ENCODE results near the gene HGF. TPM values are rescaled to one million over a fixed set of nuclear protein-coding genes. Genes with fewer than 3 reads are reported as not detected.

HGF gene
- total RNA-seq, 4 donors from 2014 or later: 0.39 to 1.6 (median 1.4) TPM

- Histone ChIP-seq H3K9me3 (no peaks in the 10 kb centered on the region), H3K27me3 (no peaks in the 10 kb centered on the region), H3K27ac (no peak overlapping the region), H3K4me1 (no peaks in the 10 kb centered on the region), H3K4me3 (no peak overlapping the region), H3K36me3 (no peaks in the 10 kb centered on the region)
- TF ChIP-seq, protein P1, sequence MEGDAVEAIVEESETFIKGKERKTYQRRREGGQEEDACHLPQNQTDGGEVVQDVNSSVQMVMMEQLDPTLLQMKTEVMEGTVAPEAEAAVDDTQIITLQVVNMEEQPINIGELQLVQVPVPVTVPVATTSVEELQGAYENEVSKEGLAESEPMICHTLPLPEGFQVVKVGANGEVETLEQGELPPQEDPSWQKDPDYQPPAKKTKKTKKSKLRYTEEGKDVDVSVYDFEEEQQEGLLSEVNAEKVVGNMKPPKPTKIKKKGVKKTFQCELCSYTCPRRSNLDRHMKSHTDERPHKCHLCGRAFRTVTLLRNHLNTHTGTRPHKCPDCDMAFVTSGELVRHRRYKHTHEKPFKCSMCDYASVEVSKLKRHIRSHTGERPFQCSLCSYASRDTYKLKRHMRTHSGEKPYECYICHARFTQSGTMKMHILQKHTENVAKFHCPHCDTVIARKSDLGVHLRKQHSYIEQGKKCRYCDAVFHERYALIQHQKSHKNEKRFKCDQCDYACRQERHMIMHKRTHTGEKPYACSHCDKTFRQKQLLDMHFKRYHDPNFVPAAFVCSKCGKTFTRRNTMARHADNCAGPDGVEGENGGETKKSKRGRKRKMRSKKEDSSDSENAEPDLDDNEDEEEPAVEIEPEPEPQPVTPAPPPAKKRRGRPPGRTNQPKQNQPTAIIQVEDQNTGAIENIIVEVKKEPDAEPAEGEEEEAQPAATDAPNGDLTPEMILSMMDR (IDR thresholded peaks at IDR 0.05 in 4 of 5, conservative IDR thresholded peaks at IDR 0.05 in 1 of 5): no peak
- no peak for TF ChIP-seq POLR2A (IDR thresholded peaks at IDR 0.05)
- no peak for ATAC-seq
- intact Hi-C loops (cut with DNase I; ENCODE audit: low total_unique reads) (no loop called here), in situ Hi-C loops (cut with MboI; ENCODE audit: low sequenced_read_pairs in 4 of 4) (no loop called here)
- DNase-seq: no peak
These were observed 48.4 kb downstream of the HGF start for GRCh38 chr7:81721437-81721836.

GRCh38 chr7:81719865-81720264 lies 50.0 kb downstream of the HGF start:
- Histone ChIP-seq H3K27me3 (no peaks in the 10 kb centered on the region), H3K27ac (no peak overlapping the region), H3K9me3 (no peaks in the 10 kb centered on the region), H3K36me3 (no peaks in the 10 kb centered on the region), H3K4me3 (no peak overlapping the region), H3K4me1 (no peaks in the 10 kb centered on the region)
- TF ChIP-seq, protein P1 (IDR thresholded peaks at IDR 0.05 in 4 of 5, conservative IDR thresholded peaks at IDR 0.05 in 1 of 5): no peak
- no peak for TF ChIP-seq POLR2A (IDR thresholded peaks at IDR 0.05)
- intact Hi-C loops (cut with DNase I; ENCODE audit: low total_unique reads) (no loop called here), in situ Hi-C loops (cut with MboI; ENCODE audit: low sequenced_read_pairs in 4 of 4) (no loop called here)
- no peak for ATAC-seq
- no peak for DNase-seq

GRCh38 chr7:81715984-81716588 lies 53.8 kb downstream of the HGF start:
- no peaks in the 10 kb centered on the region for H3K9me3 ChIP-seq
- intact Hi-C loops (cut with DNase I; ENCODE audit: low total_unique reads): no loop called here
- no peaks in the 10 kb centered on the region for H3K36me3 ChIP-seq
- DNase-seq (no peak), ATAC-seq (no peak)
- in situ Hi-C loops (cut with MboI; ENCODE audit: low sequenced_read_pairs in 4 of 4): no loop called here
- no peaks in the 10 kb centered on the region for H3K27me3 ChIP-seq
- no peak for TF ChIP-seq POLR2A (IDR thresholded peaks at IDR 0.05)
- TF ChIP-seq, protein P1 (IDR thresholded peaks at IDR 0.05 in 4 of 5, conservative IDR thresholded peaks at IDR 0.05 in 1 of 5): no peak
- H3K27ac ChIP-seq: no peak overlapping the region
- H3K4me1 ChIP-seq: no peaks in the 10 kb centered on the region
- no peak overlapping the region for H3K4me3 ChIP-seq

GRCh38 chr7:81714306-81714705 lies 55.5 kb downstream of the HGF start:
- intact Hi-C loops (cut with DNase I; ENCODE audit: low total_unique reads) (no loop called here), in situ Hi-C loops (cut with MboI; ENCODE audit: low sequenced_read_pairs in 4 of 4) (no loop called here)
- Histone ChIP-seq H3K27me3 (no peaks in the 10 kb centered on the region), H3K4me3 (no peak overlapping the region), H3K36me3 (no peaks in the 10 kb centered on the region), H3K4me1 (no peaks in the 10 kb centered on the region), H3K27ac (no peak overlapping the region), H3K9me3 (no peaks in the 10 kb centered on the region)
- TF ChIP-seq, protein P1 (IDR thresholded peaks at IDR 0.05 in 4 of 5, conservative IDR thresholded peaks at IDR 0.05 in 1 of 5): no peak
- TF ChIP-seq POLR2A (IDR thresholded peaks at IDR 0.05): no peak
- no peak for DNase-seq
- ATAC-seq: no peak

DNA sequence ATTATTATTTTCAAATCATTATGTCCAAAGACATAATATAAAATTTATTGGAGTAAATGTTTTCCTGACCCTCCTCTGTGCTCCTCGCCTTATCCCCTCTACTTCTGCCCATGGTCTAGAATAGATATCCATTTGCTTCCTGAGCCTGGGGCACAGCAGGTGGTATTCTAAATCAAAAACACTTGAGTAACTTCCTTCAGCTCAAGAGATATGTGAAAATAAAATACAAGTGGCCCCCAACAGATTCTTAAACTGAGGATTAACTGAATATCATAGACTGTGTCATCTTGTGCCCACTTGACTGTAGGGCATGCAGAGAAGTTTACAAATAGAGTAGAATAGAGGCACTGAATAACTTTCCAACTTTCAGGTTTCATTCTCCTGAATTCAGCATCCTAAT lies 59.1 kb downstream of the HGF start:
- H3K36me3 ChIP-seq: no peaks in the 10 kb centered on the region
- intact Hi-C loops (cut with DNase I; ENCODE audit: low total_unique reads): no loop called here
- in situ Hi-C loops (cut with MboI; ENCODE audit: low sequenced_read_pairs in 4 of 4): no loop called here
- no peaks in the 10 kb centered on the region for H3K27me3 ChIP-seq
- no peaks in the 10 kb centered on the region for H3K4me1 ChIP-seq
- no peaks in the 10 kb centered on the region for H3K9me3 ChIP-seq
- H3K27ac ChIP-seq: no peak overlapping the region
- ATAC-seq (no peak), DNase-seq (no peak)
- no peak overlapping the region for H3K4me3 ChIP-seq
- TF ChIP-seq, protein P1 (IDR thresholded peaks at IDR 0.05 in 4 of 5, conservative IDR thresholded peaks at IDR 0.05 in 1 of 5): no peak
- no peak for TF ChIP-seq POLR2A (IDR thresholded peaks at IDR 0.05)

Measured in gastrocnemius medialis (tissue), 4 donors.